Measurements from ENCODE around the gene NHSL1. TPM values are rescaled to one million over a fixed set of nuclear protein-coding genes. Genes with fewer than 3 reads are reported as not detected.

Gene NHSL1
- total and polyA plus RNA-seq, 9 of the 15 experiments (the other 6 are each of a cell fraction or from before 2014, with no cell fraction given): 0.09 to 0.20 TPM; not detected in 7

DNA sequence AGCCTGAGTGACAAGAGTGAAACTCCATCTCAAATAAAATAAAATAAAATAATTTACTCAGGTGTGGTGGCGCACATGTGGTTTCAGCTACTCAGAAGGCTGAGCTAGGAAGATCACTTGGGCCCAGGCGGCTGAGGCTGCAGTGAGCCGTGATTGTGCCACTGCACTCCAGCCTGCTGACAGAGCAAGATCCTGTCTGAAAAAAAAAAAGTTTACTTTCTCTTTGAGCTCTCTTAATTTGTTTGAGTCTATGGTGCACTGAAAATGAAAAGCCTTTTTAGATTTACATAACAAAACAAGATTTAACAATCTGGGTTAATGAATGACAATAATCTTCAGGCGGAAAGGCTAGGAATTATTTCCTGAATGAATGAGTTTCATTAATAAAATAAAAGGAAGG is 23.3 kb upstream of the NHSL1 start:
- Histone ChIP-seq H3K79me2 (ENCODE audit: control insufficient read depth, insufficient read depth, low read length) (no peaks in the 10 kb centered on the region), H3K9me3 (replicated peaks; ENCODE audit: control insufficient read depth, insufficient read depth, low read depth, low read length) (peaks cover 3% of the 10 kb centered on the region; the same call in 1 of the 2 replicates), H3K27me3 (ENCODE audit: control insufficient read depth in 2 of 2, insufficient read depth in 2 of 2, low read length in 2 of 2) (peaks cover 3 to 7% of the 10 kb centered on the region in 2 experiments; a peak in 3 of 5 replicates), H3K4me2 (ENCODE audit: insufficient read depth, low read length) (no peak overlapping the region), H4K20me1 (replicated peaks; ENCODE audit: control insufficient read depth, insufficient read depth, low read length) (no peaks in the 10 kb centered on the region), H3K9me1 (ENCODE audit: control insufficient read depth, insufficient read depth, low read length) (no peaks in the 10 kb centered on the region), H3K36me3 (ENCODE audit: control insufficient read depth, insufficient read depth, low read length) (no peaks in the 10 kb centered on the region), H2AFZ (ENCODE audit: low read depth, low read length) (no peak overlapping the region), H3K27ac (ENCODE audit: extremely low read depth, low read depth, low read length) (no peak overlapping the region), H3K4me3 (no peak overlapping the region), H3K9ac (ENCODE audit: insufficient read depth in 1 of 2, low read depth in 2 of 2, low read length in 2 of 2) (no peak overlapping the region), H3K4me1 (replicated peaks in 1 of 2; ENCODE audit: control insufficient read depth in 2 of 2, insufficient read depth in 2 of 2, low read length in 2 of 2) (no peaks in the 10 kb centered on the region)
- intact Hi-C loops (cut with micrococcal nuclease) (loop anchor here (5.0 kb wide), 1 partner anchor 95 kb away; no protein-coding TSS in a partner anchor), in situ Hi-C loops (cut with MboI) (no loop called here)
- TF ChIP-seq STAG1 (CRISPR knock-in tag; IDR thresholded peaks at IDR 0.05; ENCODE audit: borderline replicate concordance) (no peak), CREM (IDR thresholded peaks at IDR 0.05; ENCODE audit: low read depth) (no peak), TCF7 (IDR thresholded peaks at IDR 0.05; ENCODE audit: borderline replicate concordance) (no peak)
- TF ChIP-seq, protein P1, sequence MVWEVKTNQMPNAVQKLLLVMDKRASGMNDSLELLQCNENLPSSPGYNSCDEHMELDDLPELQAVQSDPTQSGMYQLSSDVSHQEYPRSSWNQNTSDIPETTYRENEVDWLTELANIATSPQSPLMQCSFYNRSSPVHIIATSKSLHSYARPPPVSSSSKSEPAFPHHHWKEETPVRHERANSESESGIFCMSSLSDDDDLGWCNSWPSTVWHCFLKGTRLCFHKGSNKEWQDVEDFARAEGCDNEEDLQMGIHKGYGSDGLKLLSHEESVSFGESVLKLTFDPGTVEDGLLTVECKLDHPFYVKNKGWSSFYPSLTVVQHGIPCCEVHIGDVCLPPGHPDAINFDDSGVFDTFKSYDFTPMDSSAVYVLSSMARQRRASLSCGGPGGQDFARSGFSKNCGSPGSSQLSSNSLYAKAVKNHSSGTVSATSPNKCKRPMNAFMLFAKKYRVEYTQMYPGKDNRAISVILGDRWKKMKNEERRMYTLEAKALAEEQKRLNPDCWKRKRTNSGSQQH (CRISPR knock-in tag; IDR thresholded peaks at IDR 0.05): no peak
- ChIA-PET POLR2A (interaction anchor here (1.3 kb wide), 1 partner anchor 15 kb away, joined by 4 read pairs; no protein-coding TSS in a partner anchor), CTCF (ENCODE audit: low intra/inter-chr PET ratio) (no interaction called here)
- BruUV-seq (replicated peaks): no TSS peak
- ATAC-seq (no peak), DNase-seq (ENCODE audit: extremely low read depth in 1 of 4, low spot score in 3 of 4) (no peak), FAIRE-seq (no peak)
- 5% methylated on average over 4 of the region's 4 CpGs for whole genome bisulfite sequencing (ENCODE audit: insufficient coverage, low coverage, missing lambda C conversion rate)

DNA sequence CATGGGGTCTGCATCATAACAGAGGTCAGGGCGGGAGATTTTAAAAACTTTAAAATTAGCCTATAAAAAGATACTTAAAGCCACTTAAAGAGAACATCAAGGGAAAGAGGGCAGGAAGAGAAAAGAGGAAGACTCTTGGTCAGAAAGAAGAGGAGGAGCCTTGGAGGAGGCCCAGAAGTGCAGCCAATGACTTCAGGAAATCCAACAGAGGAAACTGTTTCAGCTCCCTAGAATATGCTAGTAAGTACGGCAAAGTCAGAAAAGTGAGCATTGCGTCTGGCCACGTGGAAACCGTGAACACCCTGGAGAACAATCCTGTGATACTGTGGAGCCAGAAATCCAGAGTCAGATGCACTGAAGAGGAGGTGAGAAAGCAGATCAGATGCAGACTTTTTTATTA is 22.5 kb upstream of the NHSL1 start:
- BruUV-seq (replicated peaks): no TSS peak
- ChIA-PET POLR2A (no interaction called here), CTCF (ENCODE audit: low intra/inter-chr PET ratio) (no interaction called here)
- ATAC-seq: no peak
- WGBS (ENCODE audit: insufficient coverage, low coverage, missing lambda C conversion rate): 2% methylated on average over 5 of the region's 5 CpGs
- H4K20me1 ChIP-seq (replicated peaks; ENCODE audit: control insufficient read depth, insufficient read depth, low read length): no peaks in the 10 kb centered on the region
- peaks cover 3% of the 10 kb centered on the region; the same call in 1 of the 2 replicates for H3K9me3 ChIP-seq (replicated peaks; ENCODE audit: control insufficient read depth, insufficient read depth, low read depth, low read length)
- FAIRE-seq: peak; percentile 15
- no peak overlapping the region for H3K27ac ChIP-seq (ENCODE audit: extremely low read depth, low read depth, low read length)
- intact Hi-C loops (cut with micrococcal nuclease) (loop anchor here (5.0 kb wide), 1 partner anchor 94 kb away; no protein-coding TSS in a partner anchor), in situ Hi-C loops (cut with MboI) (no loop called here)
- no peak overlapping the region for H3K9ac ChIP-seq (ENCODE audit: insufficient read depth in 1 of 2, low read depth in 2 of 2, low read length in 2 of 2)
- TF ChIP-seq SPI1 (IDR thresholded peaks at IDR 0.05; ENCODE audit: borderline replicate concordance, low read depth, low read length): 0 out of 2 replicates have a peak, but pooled peaks have one; percentile 1
- TF ChIP-seq, protein P2, sequence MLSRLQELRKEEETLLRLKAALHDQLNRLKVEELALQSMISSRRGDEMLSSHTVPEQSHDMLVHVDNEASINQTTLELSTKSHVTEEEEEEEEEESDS (CRISPR knock-in tag; IDR thresholded peaks at IDR 0.05): no peak
- TF ChIP-seq ASH1L (IDR thresholded peaks at IDR 0.05; ENCODE audit: borderline replicate concordance, low read depth, partially characterized antibody): no peak
- TF ChIP-seq CREBBP (IDR thresholded peaks at IDR 0.05; ENCODE audit: low read depth, low read length): no peak
- TF ChIP-seq SMAD4 (CRISPR knock-in tag; conservative IDR thresholded peaks at IDR 0.05): no peak
- H3K4me2 ChIP-seq (ENCODE audit: insufficient read depth, low read length): no peak overlapping the region
- H3K9me1 ChIP-seq (ENCODE audit: control insufficient read depth, insufficient read depth, low read length): no peaks in the 10 kb centered on the region
- no peak overlapping the region for H3K4me3 ChIP-seq
- H3K36me3 ChIP-seq (ENCODE audit: control insufficient read depth, insufficient read depth, low read length): no peaks in the 10 kb centered on the region
- DNase-seq (ENCODE audit: extremely low read depth in 1 of 4, low spot score in 3 of 4): no peak
- H3K4me1 ChIP-seq (replicated peaks in 1 of 2; ENCODE audit: control insufficient read depth in 2 of 2, insufficient read depth in 2 of 2, low read length in 2 of 2): no peaks in the 10 kb centered on the region
- H3K27me3 ChIP-seq (ENCODE audit: control insufficient read depth in 2 of 2, insufficient read depth in 2 of 2, low read length in 2 of 2): peaks cover under 1 to 3% of the 10 kb centered on the region in 2 experiments; a peak in 1 of 5 replicates
- no peak overlapping the region for H2AFZ ChIP-seq (ENCODE audit: low read depth, low read length)
- H3K79me2 ChIP-seq (ENCODE audit: control insufficient read depth, insufficient read depth, low read length): no peaks in the 10 kb centered on the region

Measured in K562 (cell line).